ENCODE results near the gene AMDHD2.

The AMDHD2 gene

GRCh38 chr16:2500430-2500917 lies 19.7 kb upstream of the AMDHD2 start:
- no peak for DNase-seq

- DNase-seq, result peak; percentile 78
These were observed 19.0 kb upstream of the AMDHD2 start for GRCh38 chr16:2500918-2501750.

GRCh38 chr16:2501946-2502895 lies 17.9 kb upstream of the AMDHD2 start:
- DNase-seq, result no peak

GRCh38 chr16:2505695-2506094 lies 14.5 kb upstream of the AMDHD2 start:
- no peak for DNase-seq

- peak; percentile 26 for DNase-seq
These were observed 13.0 kb upstream of the AMDHD2 start for GRCh38 chr16:2507052-2507659.

- DNase-seq, result no peak
These were observed 12.5 kb upstream of the AMDHD2 start for GRCh38 chr16:2507665-2508064.

GRCh38 chr16:2508722-2509400 lies 11.3 kb upstream of the AMDHD2 start:
- DNase-seq, result no peak

- no peak for DNase-seq
These were observed 8.9 kb upstream of the AMDHD2 start for GRCh38 chr16:2511128-2511800.

GRCh38 chr16:2511996-2512734 lies 8.0 kb upstream of the AMDHD2 start:
- no peak for DNase-seq

GRCh38 chr16:2512735-2513404 lies 7.3 kb upstream of the AMDHD2 start:
- peak; percentile 17 for DNase-seq

- DNase-seq, result peak; percentile 90
These were observed 6.5 kb upstream of the AMDHD2 start, which contains the start of gene ATP6V0C for GRCh38 chr16:2513405-2514332. TSS of gene ATP6V0C (plus strand) at chr16:2513952. CDS start at chr16:2514104, 152 bp downstream.

- no peak for DNase-seq
These were observed 5.6 kb upstream of the AMDHD2 start for GRCh38 chr16:2514333-2515179.

GRCh38 chr16:2515180-2515851 lies 4.9 kb upstream of the AMDHD2 start:
- DNase-seq, result peak; percentile 43

- DNase-seq, result no peak
These were observed 3.6 kb upstream of the AMDHD2 start for GRCh38 chr16:2516391-2517240.

- DNase-seq, result no peak
These were observed 2.1 kb upstream of the AMDHD2 start for GRCh38 chr16:2517954-2518605.
